ENCODE data around the gene ANKRD40.

The ANKRD40 gene

GRCh38 chr17:50668838-50669581, 38.7 kb downstream of the ANKRD40 start:
- peaks cover 9 to 20% of the 10 kb centered on the region in 2 donors for H3K36me3 ChIP-seq (ENCODE audit: control insufficient read depth in 1 of 2, insufficient read depth in 2 of 2, low read length in 2 of 2)
- no peaks in the 10 kb centered on the region for H3K9me3 ChIP-seq (ENCODE audit: control insufficient read depth in 1 of 2, low read length in 2 of 2)
- no peak overlapping the region for H3K4me3 ChIP-seq (ENCODE audit: low read depth in 1 of 2, low read length in 2 of 2)
- H3K9ac ChIP-seq (ENCODE audit: low read depth in 1 of 2, low read length in 2 of 2), result peak overlapping the region in 1 of 2 donors; percentile 6
- peaks cover 10 to 17% of the 10 kb centered on the region in 2 donors for H3K4me1 ChIP-seq (ENCODE audit: control insufficient read depth in 1 of 2, insufficient read depth in 2 of 2, low read length in 2 of 2)
- no peak overlapping the region for H3K27ac ChIP-seq (ENCODE audit: low read depth, low read length)
- no peaks in the 10 kb centered on the region for H3K27me3 ChIP-seq (ENCODE audit: control insufficient read depth in 1 of 2, insufficient read depth in 2 of 2, low read length in 2 of 2)

- H3K9me3 ChIP-seq (ENCODE audit: control insufficient read depth in 1 of 2, low read length in 2 of 2), result no peaks in the 10 kb centered on the region
- peaks cover 9 to 16% of the 10 kb centered on the region in 2 donors for H3K36me3 ChIP-seq (ENCODE audit: control insufficient read depth in 1 of 2, insufficient read depth in 2 of 2, low read length in 2 of 2)
- peaks cover 10 to 17% of the 10 kb centered on the region in 2 donors for H3K4me1 ChIP-seq (ENCODE audit: control insufficient read depth in 1 of 2, insufficient read depth in 2 of 2, low read length in 2 of 2)
- H3K27me3 ChIP-seq (ENCODE audit: control insufficient read depth in 1 of 2, insufficient read depth in 2 of 2, low read length in 2 of 2), result no peaks in the 10 kb centered on the region
- peak overlapping the region in 1 of 2 donors; percentile 6 for H3K9ac ChIP-seq (ENCODE audit: low read depth in 1 of 2, low read length in 2 of 2)
- no peak overlapping the region for H3K4me3 ChIP-seq (ENCODE audit: low read depth in 1 of 2, low read length in 2 of 2)
- no peak overlapping the region for H3K27ac ChIP-seq (ENCODE audit: low read depth, low read length)
These were observed 39.5 kb downstream of the ANKRD40 start for GRCh38 chr17:50668025-50668837.

- H3K4me1 ChIP-seq (ENCODE audit: control insufficient read depth in 1 of 2, insufficient read depth in 2 of 2, low read length in 2 of 2), result peaks cover 12 to 17% of the 10 kb centered on the region in 2 donors
- no peaks in the 10 kb centered on the region for H3K27me3 ChIP-seq (ENCODE audit: control insufficient read depth in 1 of 2, insufficient read depth in 2 of 2, low read length in 2 of 2)
- H3K27ac ChIP-seq (ENCODE audit: low read depth, low read length), result no peak overlapping the region
- peaks cover 8 to 12% of the 10 kb centered on the region in 2 donors for H3K36me3 ChIP-seq (ENCODE audit: control insufficient read depth in 1 of 2, insufficient read depth in 2 of 2, low read length in 2 of 2)
- no peak overlapping the region for H3K4me3 ChIP-seq (ENCODE audit: low read depth in 1 of 2, low read length in 2 of 2)
- no peaks in the 10 kb centered on the region for H3K9me3 ChIP-seq (ENCODE audit: control insufficient read depth in 1 of 2, low read length in 2 of 2)
- no peak overlapping the region for H3K9ac ChIP-seq (ENCODE audit: low read depth in 1 of 2, low read length in 2 of 2)
These were observed 40.3 kb downstream of the ANKRD40 start for GRCh38 chr17:50667259-50668024.

- H3K4me1 ChIP-seq (ENCODE audit: control insufficient read depth in 1 of 2, insufficient read depth in 2 of 2, low read length in 2 of 2), result peaks cover 23 to 28% of the 10 kb centered on the region in 2 donors
These were observed 41.4 kb downstream of the ANKRD40 start for GRCh38 chr17:50666316-50666715.

GRCh38 chr17:50665838-50666237, 41.9 kb downstream of the ANKRD40 start:
- Histone ChIP-seq H3K4me1 (ENCODE audit: control insufficient read depth in 1 of 2, insufficient read depth in 2 of 2, low read length in 2 of 2) (peaks cover 27 to 33% of the 10 kb centered on the region in 2 donors), H3K36me3 (ENCODE audit: control insufficient read depth in 1 of 2, insufficient read depth in 2 of 2, low read length in 2 of 2) (peaks cover 3 to 6% of the 10 kb centered on the region in 2 donors), H3K27ac (ENCODE audit: low read depth, low read length) (no peak overlapping the region), H3K9me3 (ENCODE audit: control insufficient read depth in 1 of 2, low read length in 2 of 2) (no peaks in the 10 kb centered on the region), H3K9ac (ENCODE audit: low read depth in 1 of 2, low read length in 2 of 2) (no peak overlapping the region), H3K27me3 (ENCODE audit: control insufficient read depth in 1 of 2, insufficient read depth in 2 of 2, low read length in 2 of 2) (no peaks in the 10 kb centered on the region), H3K4me3 (ENCODE audit: low read depth in 1 of 2, low read length in 2 of 2) (no peak overlapping the region)

More at GRCh38 chr17:50666316-50666715, 41.4 kb downstream of the ANKRD40 start:
- Histone ChIP-seq H3K27ac (ENCODE audit: low read depth, low read length) (no peak overlapping the region), H3K9me3 (ENCODE audit: control insufficient read depth in 1 of 2, low read length in 2 of 2) (no peaks in the 10 kb centered on the region), H3K27me3 (ENCODE audit: control insufficient read depth in 1 of 2, insufficient read depth in 2 of 2, low read length in 2 of 2) (no peaks in the 10 kb centered on the region), H3K9ac (ENCODE audit: low read depth in 1 of 2, low read length in 2 of 2) (no peak overlapping the region), H3K36me3 (ENCODE audit: control insufficient read depth in 1 of 2, insufficient read depth in 2 of 2, low read length in 2 of 2) (peaks cover 3 to 6% of the 10 kb centered on the region in 2 donors), H3K4me3 (ENCODE audit: low read depth in 1 of 2, low read length in 2 of 2) (no peak overlapping the region)

GRCh38 chr17:50664788-50665458, 42.8 kb downstream of the ANKRD40 start:
- H3K27me3 ChIP-seq (ENCODE audit: control insufficient read depth in 1 of 2, insufficient read depth in 2 of 2, low read length in 2 of 2), result no peaks in the 10 kb centered on the region
- no peak overlapping the region for H3K9ac ChIP-seq (ENCODE audit: low read depth in 1 of 2, low read length in 2 of 2)
- no peak overlapping the region for H3K4me3 ChIP-seq (ENCODE audit: low read depth in 1 of 2, low read length in 2 of 2)
- peaks cover 3 to 6% of the 10 kb centered on the region in 2 donors for H3K36me3 ChIP-seq (ENCODE audit: control insufficient read depth in 1 of 2, insufficient read depth in 2 of 2, low read length in 2 of 2)
- no peaks in the 10 kb centered on the region for H3K9me3 ChIP-seq (ENCODE audit: control insufficient read depth in 1 of 2, low read length in 2 of 2)
- H3K4me1 ChIP-seq (ENCODE audit: control insufficient read depth in 1 of 2, insufficient read depth in 2 of 2, low read length in 2 of 2), result peaks cover 34 to 42% of the 10 kb centered on the region in 2 donors
- H3K27ac ChIP-seq (ENCODE audit: low read depth, low read length), result no peak overlapping the region

- Histone ChIP-seq H3K4me1 (ENCODE audit: control insufficient read depth in 1 of 2, insufficient read depth in 2 of 2, low read length in 2 of 2) (peaks cover 41 to 52% of the 10 kb centered on the region in 2 donors), H3K27ac (ENCODE audit: low read depth, low read length) (no peak overlapping the region), H3K9me3 (ENCODE audit: control insufficient read depth in 1 of 2, low read length in 2 of 2) (no peaks in the 10 kb centered on the region)
These were observed 43.8 kb downstream of the ANKRD40 start for GRCh38 chr17:50663812-50664374.

GRCh38 chr17:50662632-50663225, 45.0 kb downstream of the ANKRD40 start:
- Histone ChIP-seq H3K4me1 (ENCODE audit: control insufficient read depth in 1 of 2, insufficient read depth in 2 of 2, low read length in 2 of 2) (peaks cover 46 to 49% of the 10 kb centered on the region in 2 donors), H3K9me3 (ENCODE audit: control insufficient read depth in 1 of 2, low read length in 2 of 2) (no peaks in the 10 kb centered on the region), H3K4me3 (ENCODE audit: low read depth in 1 of 2, low read length in 2 of 2) (no peak overlapping the region), H3K27me3 (ENCODE audit: control insufficient read depth in 1 of 2, insufficient read depth in 2 of 2, low read length in 2 of 2) (no peaks in the 10 kb centered on the region), H3K27ac (ENCODE audit: low read depth, low read length) (no peak overlapping the region), H3K9ac (ENCODE audit: low read depth in 1 of 2, low read length in 2 of 2) (no peak overlapping the region), H3K36me3 (ENCODE audit: control insufficient read depth in 1 of 2, insufficient read depth in 2 of 2, low read length in 2 of 2) (peaks cover 0 to 2% of the 10 kb centered on the region in 2 donors)

More at GRCh38 chr17:50663812-50664374, 43.8 kb downstream of the ANKRD40 start:
- no peaks in the 10 kb centered on the region for H3K27me3 ChIP-seq (ENCODE audit: control insufficient read depth in 1 of 2, insufficient read depth in 2 of 2, low read length in 2 of 2)
- H3K4me3 ChIP-seq (ENCODE audit: low read depth in 1 of 2, low read length in 2 of 2), result no peak overlapping the region
- peaks cover 2 to 3% of the 10 kb centered on the region in 2 donors for H3K36me3 ChIP-seq (ENCODE audit: control insufficient read depth in 1 of 2, insufficient read depth in 2 of 2, low read length in 2 of 2)
- no peak overlapping the region for H3K9ac ChIP-seq (ENCODE audit: low read depth in 1 of 2, low read length in 2 of 2)

- peak overlapping the region; percentile 46 for H3K27ac ChIP-seq (ENCODE audit: low read depth, low read length)
- no peak overlapping the region for H3K9ac ChIP-seq (ENCODE audit: low read depth in 1 of 2, low read length in 2 of 2)
- no peaks in the 10 kb centered on the region for H3K9me3 ChIP-seq (ENCODE audit: control insufficient read depth in 1 of 2, low read length in 2 of 2)
- H3K4me3 ChIP-seq (ENCODE audit: low read depth in 1 of 2, low read length in 2 of 2), result no peak overlapping the region
- H3K27me3 ChIP-seq (ENCODE audit: control insufficient read depth in 1 of 2, insufficient read depth in 2 of 2, low read length in 2 of 2), result no peaks in the 10 kb centered on the region
- H3K36me3 ChIP-seq (ENCODE audit: control insufficient read depth in 1 of 2, insufficient read depth in 2 of 2, low read length in 2 of 2), result no peaks in the 10 kb centered on the region
- peaks cover 48 to 52% of the 10 kb centered on the region in 2 donors for H3K4me1 ChIP-seq (ENCODE audit: control insufficient read depth in 1 of 2, insufficient read depth in 2 of 2, low read length in 2 of 2)
These were observed 45.8 kb downstream of the ANKRD40 start for GRCh38 chr17:50661795-50662391.
